Transverse colon (tissue), 4 donors: ENCODE data around the gene TLR10.

ENCODE experiments used
- CTCF ChIP-seq, 5 experiments: fragments of 200-600 bp in 3 of 5; fragments of 450-650 bp in 2 of 5; sonication (generic) in 3 of 5; IDR thresholded peaks; 1 replicate in 2 of 5; 2 replicates in 3 of 5; pipeline ENCODE4 v1.5.1; 2016 to 2017; ENCODE audit warnings: antibody characterized with exemption in 5 of 5, inconsistent platforms in 3 of 5, mild to moderate bottlenecking in 2 of 5, moderate library complexity in 1 of 5
- EP300 ChIP-seq: sonication (generic); formaldehyde crosslinking; IDR thresholded peaks from one replicate; pipeline ENCODE4 v1.6.1; 2017; ENCODE audit warnings: antibody characterized with exemption, low read depth
- POLR2A ChIP-seq: fragments of 450-650 bp; IDR thresholded peaks from one replicate; pipeline ENCODE4 v1.6.1; 2016; ENCODE audit warnings: antibody characterized with exemption, mild to moderate bottlenecking, moderate library complexity
- POLR2AphosphoS5 ChIP-seq, 3 donors: sonication (generic); formaldehyde crosslinking; IDR thresholded peaks; one replicate each; pipeline ENCODE4 v1.6.1; 2016; ENCODE audit warnings: antibody characterized with exemption in 3 of 3

GRCh38 chr4:38757945-38758600 lies 24.7 kb downstream of the TLR10 start:
- TF ChIP-seq CTCF (IDR thresholded peaks at IDR 0.05): peak in 4 of 5 experiments; percentile 34 to 46 (median 36)
- no peak for TF ChIP-seq POLR2AphosphoS5 (IDR thresholded peaks at IDR 0.05)
- TF ChIP-seq POLR2A: no peak
- no peak for TF ChIP-seq EP300
